HG03139 (cell line): ENCODE measurements around the gene ZNF581.

Experiments
- ATAC-seq: cut with Tn5 transposase; IDR thresholded peaks from one replicate; pipeline ENCODE4 v1.9.1; 2021; ENCODE audit not compliant: unreplicated experiment

The ZNF581 gene

DNA sequence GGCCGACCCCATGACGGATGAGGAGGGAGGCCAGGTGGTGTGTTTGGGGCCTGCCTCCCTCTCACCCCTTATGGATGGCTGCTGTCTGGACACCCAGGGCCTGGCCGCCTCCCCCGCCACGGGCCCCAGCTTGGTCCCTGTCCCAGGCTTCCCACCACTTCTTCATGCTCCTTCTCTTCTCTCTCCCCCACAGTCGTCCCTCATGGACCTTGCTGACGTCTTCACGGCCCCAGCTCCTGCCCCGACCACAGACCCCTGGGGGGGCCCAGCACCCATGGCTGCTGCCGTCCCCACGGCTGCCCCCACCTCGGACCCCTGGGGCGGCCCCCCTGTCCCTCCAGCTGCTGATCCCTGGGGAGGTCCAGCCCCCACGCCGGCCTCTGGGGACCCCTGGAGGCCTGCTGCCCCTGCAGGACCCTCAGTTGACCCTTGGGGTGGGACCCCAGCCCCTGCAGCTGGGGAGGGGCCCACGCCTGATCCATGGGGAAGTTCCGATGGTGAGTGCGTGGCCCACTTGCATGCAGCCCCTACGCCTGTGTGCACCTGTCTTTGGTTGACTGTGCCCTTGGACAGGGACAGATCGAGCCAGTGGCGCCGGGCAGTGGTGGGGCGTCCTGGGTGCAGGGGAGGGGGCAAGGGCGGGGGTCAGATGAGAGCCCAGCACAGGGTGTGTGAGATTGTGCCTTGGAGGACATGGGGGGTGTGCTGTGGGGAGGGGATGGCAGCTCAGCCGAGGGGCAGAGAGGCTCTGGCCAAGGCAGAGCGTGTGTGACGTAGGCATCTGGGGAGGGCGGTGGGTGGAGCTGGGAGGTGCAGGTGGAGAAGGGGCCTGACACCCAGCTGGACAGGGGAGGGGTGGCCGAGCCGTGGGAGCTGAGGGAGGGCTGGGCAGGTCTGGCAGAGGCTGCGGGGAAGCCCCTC lies 48.4 kb downstream of the ZNF581 start:
- no peak for ATAC-seq

DNA sequence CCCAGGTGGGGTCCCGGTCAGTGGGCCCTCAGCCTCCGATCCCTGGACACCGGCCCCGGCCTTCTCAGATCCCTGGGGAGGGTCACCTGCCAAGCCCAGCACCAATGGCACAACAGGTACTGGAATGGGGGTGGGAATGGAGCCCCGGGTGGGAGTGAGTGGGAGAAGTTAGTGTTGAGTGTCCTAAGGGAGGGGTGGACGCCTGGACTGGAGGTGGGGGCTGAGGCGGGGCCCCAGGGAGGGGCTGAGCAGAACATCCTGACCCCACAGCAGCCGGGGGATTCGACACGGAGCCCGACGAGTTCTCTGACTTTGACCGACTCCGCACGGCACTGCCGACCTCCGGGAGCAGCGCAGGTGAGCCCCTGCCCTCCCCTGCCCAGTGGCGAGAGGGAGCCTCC lies 49.2 kb downstream of the ZNF581 start:
- ATAC-seq: no peak

- ATAC-seq: no peak
Observed at GRCh38 chr19:55693336-55693974, 50.0 kb downstream of the ZNF581 start.

- no peak for ATAC-seq
Observed at GRCh38 chr19:55694241-55694655, 50.8 kb downstream of the ZNF581 start.

GRCh38 chr19:55694656-55695491 lies 51.4 kb downstream of the ZNF581 start:
- no peak for ATAC-seq
